ENCODE data around the gene EIF2B4. TPM values are rescaled to one million over a fixed set of nuclear protein-coding genes. Genes with fewer than 3 reads are reported as not detected.

The EIF2B4 gene
- total and polyA plus RNA-seq, 2 of the 13 experiments (the other 11 are each of a cell fraction or from before 2014, with no cell fraction given), result 91.5 to 96.4 TPM

GRCh38 chr2:27322766-27323595 is 47.2 kb downstream of the EIF2B4 start, which contains the start of gene MPV17 (continued):
- TF ChIP-seq GMEB2 (CRISPR knock-in tag; IDR thresholded peaks at IDR 0.05; ENCODE audit: low read depth) (peak; percentile 67; the same call in 1 of the 2 replicates), NFIC (IDR thresholded peaks at IDR 0.05; ENCODE audit: low read length) (peak; percentile 72), ATF7 (IDR thresholded peaks at IDR 0.05) (no peak), ATF7 (CRISPR knock-in tag; IDR thresholded peaks at IDR 0.05) (peak; percentile 83; the same call in 1 of the 2 replicates), ZSCAN25 (CRISPR knock-in tag; IDR thresholded peaks at IDR 0.05) (0 out of 2 replicates have a peak, but pooled peaks have one; percentile 8), BATF2 (CRISPR knock-in tag; IDR thresholded peaks at IDR 0.05) (no peak), ZNF589 (CRISPR knock-in tag; conservative IDR thresholded peaks at IDR 0.05) (no peak), ZFP36L1 (CRISPR knock-in tag; IDR thresholded peaks at IDR 0.05) (peak; percentile 86; the same call in 1 of the 2 replicates), PATZ1 (CRISPR knock-in tag; IDR thresholded peaks at IDR 0.05) (peak; percentile 57; the same call in 1 of the 2 replicates), MTA3 (CRISPR knock-in tag; IDR thresholded peaks at IDR 0.05) (no peak), MTA1 (CRISPR knock-in tag; IDR thresholded peaks at IDR 0.05; ENCODE audit: borderline replicate concordance) (no peak; the same call in 1 of the 2 replicates), ZNF687 (CRISPR knock-in tag; IDR thresholded peaks at IDR 0.05) (peak; percentile 98), TFAP4 (IDR thresholded peaks at IDR 0.05; ENCODE audit: borderline replicate concordance, low read depth) (peak; percentile 90; the same call in 1 of the 2 replicates), ZSCAN21 (CRISPR knock-in tag; IDR thresholded peaks at IDR 0.05; ENCODE audit: borderline replicate concordance) (peak; percentile 97)
